HCT116 (cell line): ENCODE measurements around the gene EGFLAM. TPM values are rescaled to one million over a fixed set of nuclear protein-coding genes. Genes with fewer than 3 reads are reported as not detected.

Source experiments
- ATAC-seq: fragments of 200-7000 bp; cut with Tn5 transposase; 2 replicates; pipeline ENCODE4 v1.9.1; 2020; ENCODE audit warnings: mild to moderate bottlenecking, moderate library complexity
- BruUV-seq: library from RNA; stranded (reverse); fragments of 400-500 nt; replicated peaks from 2 replicates; lab custom pipeline; 2021; lab: Mats Ljungman, UMichigan
- CTCF ChIA-PET: fragments of 300-600 bp; sonication (Branson Sonifier 250); formaldehyde crosslinking; loops from one replicate; lab custom pipeline; 2021; ENCODE audit warnings: antibody characterized with exemption; lab: Charles Lee
- POLR2A ChIA-PET: fragments of 300-600, 350-600 bp; sonication (Branson Sonifier 250); formaldehyde crosslinking; loops from one replicate; lab custom pipeline; 2021; ENCODE audit warnings: antibody characterized with exemption; lab: Charles Lee
- RAD21 ChIA-PET, 2 experiments: fragments of 300-600 bp; sonication (Branson Sonifier 250); formaldehyde crosslinking; loops; one replicate each; lab custom pipeline; 2023; ENCODE audit warnings: low total read pairs in 2 of 2; ENCODE audit not compliant: uncharacterized antibody in 2 of 2, unreplicated experiment in 2 of 2, low non-redundant PET in 1 of 2; lab: Charles Lee
- DNase-seq: peaks from one replicate; pipeline ENCODE4 v3.0.0-alpha.2; 2010; ENCODE audit warnings: low read depth, low spot score
- H2AFZ ChIP-seq: fragments of 200-600 bp; shearing (Covaris generic), sonication (generic); 2 replicates; pipeline ENCODE4 v1.6.1; 2017; ENCODE audit warnings: low read depth, mixed run types, mixed read lengths, antibody characterized with exemption, low read length; ENCODE audit not compliant: poor library complexity, severe bottlenecking
- H3K27ac ChIP-seq: 2 replicates; pipeline ENCODE4 v1.5.1; 2012; ENCODE audit warnings: low read depth, low read length
- H3K27me3 ChIP-seq: fragments of 200-600 bp; sonication (generic); 2 replicates; pipeline ENCODE4 v1.6.1; 2016; ENCODE audit warnings: mixed run types, low read length, mixed read lengths; ENCODE audit not compliant: insufficient read depth
- H3K36me3 ChIP-seq, 2 experiments: fragments of 200-500 bp in 1 of 2; fragments of 200-600 bp in 1 of 2; sonication (Bioruptor generic) in 1 of 2; sonication (generic) in 1 of 2; 2 replicates each; pipeline versions ENCODE4 v1.5.1 to v1.6.1; 2014 to 2016; ENCODE audit warnings: low read length in 2 of 2, inconsistent platforms in 1 of 2, mixed read lengths in 1 of 2, mixed run types in 1 of 2; ENCODE audit not compliant: insufficient read depth in 2 of 2, control insufficient read depth in 1 of 2
- H3K4me1 ChIP-seq, 2 experiments: fragments of 200-600 bp in 1 of 2; sonication (generic) in 1 of 2; 2 replicates each; pipeline versions ENCODE4 v1.5.1 to v1.6.1; 2012 to 2017; ENCODE audit warnings: low read length in 2 of 2, inconsistent platforms in 1 of 2, mild to moderate bottlenecking in 1 of 2, mixed read lengths in 1 of 2, mixed run types in 1 of 2, moderate library complexity in 1 of 2; ENCODE audit not compliant: insufficient read depth in 2 of 2, control insufficient read depth in 1 of 2
- H3K4me2 ChIP-seq: fragments of 200-600 bp; sonication (generic); 2 replicates; pipeline ENCODE4 v1.6.1; 2017; ENCODE audit warnings: mixed run types, low read length, mixed read lengths
- H3K4me3 ChIP-seq, 2 experiments: fragments of 200-600 bp in 1 of 2; sonication (generic) in 1 of 2; replicated peaks in 1 of 2; 2 replicates each; pipeline ENCODE4 v1.5.1; 2011 to 2016; ENCODE audit warnings: low read length in 2 of 2, control low read depth in 1 of 2, low read depth in 1 of 2, mild to moderate bottlenecking in 1 of 2, mixed read lengths in 1 of 2, mixed run types in 1 of 2
- H3K79me2 ChIP-seq: fragments of 200-600 bp; sonication (generic); 2 replicates; pipeline ENCODE4 v1.6.1; 2017; ENCODE audit warnings: mild to moderate bottlenecking, mixed run types, low read length, moderate library complexity, mixed read lengths; ENCODE audit not compliant: insufficient read depth
- H3K9ac ChIP-seq: fragments of 200-600 bp; sonication (generic); 2 replicates; pipeline ENCODE4 v1.6.1; 2016; ENCODE audit warnings: low read length, mixed read lengths
- H3K9me2 ChIP-seq: fragments of 200-600 bp; sonication (generic), shearing (Covaris generic); 2 replicates; pipeline ENCODE4 v1.6.1; 2017; ENCODE audit warnings: mixed run types, mild to moderate bottlenecking, moderate library complexity; ENCODE audit not compliant: insufficient read depth
- H3K9me3 ChIP-seq, 2 experiments: fragments of 200-500 bp in 1 of 2; fragments of 200-600 bp in 1 of 2; sonication (Bioruptor generic) in 1 of 2; sonication (generic) in 1 of 2; 2 replicates each; pipeline ENCODE4 v1.6.1; 2014 to 2017; ENCODE audit warnings: low read length in 2 of 2, mixed read lengths in 2 of 2, inconsistent platforms in 1 of 2, low read depth in 1 of 2, mild to moderate bottlenecking in 1 of 2, mixed run types in 1 of 2, moderate library complexity in 1 of 2; ENCODE audit not compliant: control insufficient read depth in 1 of 2, insufficient read depth in 1 of 2
- H4K20me1 ChIP-seq: fragments of 200-600 bp; sonication (generic), shearing (Covaris generic); 2 replicates; pipeline ENCODE4 v1.6.1; 2017; ENCODE audit warnings: mixed run types, mild to moderate bottlenecking, moderate library complexity; ENCODE audit not compliant: insufficient read depth
- CTCF ChIP-seq, 3 experiments: fragments of 200-600 bp in 1 of 3; sonication (generic) in 1 of 3; IDR thresholded peaks in 2 of 3; conservative IDR thresholded peaks in 1 of 3; 2 replicates each; pipeline ENCODE4 v1.5.1; 2012 to 2017; ENCODE audit warnings: low read depth in 2 of 3, low read length in 2 of 3, antibody characterized with exemption in 1 of 3, borderline replicate concordance in 1 of 3, control low read depth in 1 of 3, mild to moderate bottlenecking in 1 of 3, mixed read lengths in 1 of 3, mixed run types in 1 of 3, moderate library complexity in 1 of 3; ENCODE audit not compliant: insufficient read depth in 1 of 3
- POLR2AphosphoS5 ChIP-seq: IDR thresholded peaks from 2 replicates; pipeline ENCODE4 v1.6.1; 2011; ENCODE audit warnings: mild to moderate bottlenecking, low read depth, low read length, moderate library complexity
- REST ChIP-seq: IDR thresholded peaks from 2 replicates; pipeline ENCODE4 v1.6.1; 2012; ENCODE audit warnings: low read depth
- SIN3A ChIP-seq: IDR thresholded peaks from 2 replicates; pipeline ENCODE4 v1.6.1; 2012; ENCODE audit warnings: low read depth
- SP1 ChIP-seq: IDR thresholded peaks from 2 replicates; pipeline ENCODE4 v1.6.1; 2012; ENCODE audit warnings: low read depth
- YY1 ChIP-seq: IDR thresholded peaks from 2 replicates; pipeline ENCODE4 v1.6.1; 2011; ENCODE audit warnings: low read length, low read depth, moderate library complexity, mild to moderate bottlenecking; ENCODE audit not compliant: insufficient replicate concordance; ENCODE audit errors: extremely low read depth
- ZNF274 ChIP-seq: fragments of 200-500 bp; sonication (Bioruptor generic); IDR thresholded peaks from 2 replicates; pipeline ENCODE4 v1.6.1; 2014; ENCODE audit warnings: mild to moderate bottlenecking, low read depth, low read length, inconsistent platforms
- intact Hi-C: fragments of 100-400 bp; cut with micrococcal nuclease; formaldehyde crosslinking; loops from 2 replicates; pipeline ENCODE4 v1.10.0; 2022
- total RNA-seq: library from RNA; stranded (reverse); gene quantifications from one replicate; pipeline ENCODE4 v1.2.1, GENCODE V29; 2021; ENCODE audit not compliant: unreplicated experiment

Gene EGFLAM
- total RNA-seq, 1 experiment from 2014 or later: not detected

GRCh38 chr5:38375423-38375822, 117.1 kb downstream of the EGFLAM start:
- ATAC-seq (no peak), DNase-seq (no peak)
- Histone ChIP-seq H3K27ac (no peak overlapping the region), H3K9me2 (no peaks in the 10 kb centered on the region), H3K4me2 (no peak overlapping the region), H4K20me1 (no peaks in the 10 kb centered on the region), H3K36me3 (no peaks in the 10 kb centered on the region), H3K79me2 (no peaks in the 10 kb centered on the region)
- TF ChIP-seq CTCF (IDR thresholded peaks at IDR 0.05 in 2 of 3, conservative IDR thresholded peaks at IDR 0.05 in 1 of 3; ENCODE audit: borderline replicate concordance in 1 of 3, insufficient read depth in 1 of 3, low read depth in 2 of 3, low read length in 2 of 3) (no peak), SP1 (no peak), SIN3A (no peak), ZNF274 (no peak), YY1 (no peak), REST (no peak), POLR2AphosphoS5 (no peak)
- TF ChIP-seq, all 23 proteins: peak for 0
- no peak overlapping the region for H3K9ac ChIP-seq
- no peak overlapping the region for H2AFZ ChIP-seq
- peaks cover 25% of the 10 kb centered on the region; the same call in 1 of the 2 replicates for H3K27me3 ChIP-seq
- intact Hi-C loops: no loop called here
- RAD21 ChIA-PET: no interaction called here
- POLR2A ChIA-PET: no interaction called here
- H3K4me1 ChIP-seq: no peaks in the 10 kb centered on the region
- no TSS peak for BruUV-seq
- H3K9me3 ChIP-seq: no peaks in the 10 kb centered on the region
- no peak overlapping the region for H3K4me3 ChIP-seq
- CTCF ChIA-PET: no interaction called here
